Trophoblast cell (in vitro differentiated cells and primary cell): ENCODE results near the gene PTPN3.
A peak's percentile ranks its signal among the peaks of the same experiment; 100 is the strongest.

Source experiments
- DNase-seq, 2 donors: peaks; one replicate each; pipeline ENCODE4 v3.0.0-alpha.2; 2016
- H2AFZ ChIP-seq: 2 replicates; pipeline ENCODE4 v1.6.1; 2013; ENCODE audit warnings: low read length, moderate library complexity, mild to moderate bottlenecking; ENCODE audit not compliant: insufficient read depth, poor library complexity
- H2AK5ac ChIP-seq: 2 replicates; pipeline ENCODE4 v1.6.1; 2013; ENCODE audit warnings: mild to moderate bottlenecking, low read length
- H2BK120ac ChIP-seq: 2 replicates; pipeline ENCODE4 v1.6.1; 2013; ENCODE audit warnings: low read length, mild to moderate bottlenecking, moderate library complexity; ENCODE audit not compliant: insufficient read depth, poor library complexity
- H2BK12ac ChIP-seq: 2 replicates; pipeline ENCODE4 v1.6.1; 2013; ENCODE audit warnings: mild to moderate bottlenecking, low read length, moderate library complexity
- H2BK5ac ChIP-seq: 2 replicates; pipeline ENCODE4 v1.6.1; 2013; ENCODE audit warnings: low read length, low read depth, moderate library complexity, mild to moderate bottlenecking; ENCODE audit not compliant: poor library complexity
- H3K14ac ChIP-seq: 2 replicates; pipeline ENCODE4 v1.6.1; 2013; ENCODE audit warnings: mild to moderate bottlenecking, low read length
- H3K18ac ChIP-seq: 2 replicates; pipeline ENCODE4 v1.6.1; 2013; ENCODE audit warnings: mild to moderate bottlenecking, low read length
- H3K23ac ChIP-seq: 2 replicates; pipeline ENCODE4 v1.6.1; 2013; ENCODE audit warnings: low read length
- H3K27ac ChIP-seq: 2 replicates; pipeline ENCODE4 v1.5.1; 2013; ENCODE audit warnings: low read depth, mild to moderate bottlenecking, inconsistent platforms, low read length, moderate library complexity
- H3K27me3 ChIP-seq: 2 replicates; pipeline ENCODE4 v1.6.1; 2013; ENCODE audit warnings: inconsistent platforms, mild to moderate bottlenecking, low read length, moderate library complexity; ENCODE audit not compliant: insufficient read depth
- H3K36me3 ChIP-seq, 2 experiments: 1 replicate in 1 of 2; 2 replicates in 1 of 2; pipeline ENCODE4 v1.6.1; 2013; ENCODE audit warnings: low read length in 2 of 2, mild to moderate bottlenecking in 2 of 2, moderate library complexity in 1 of 2; ENCODE audit not compliant: insufficient read depth in 2 of 2, control insufficient read depth in 1 of 2
- H3K4ac ChIP-seq: 2 replicates; pipeline ENCODE4 v1.6.1; 2013; ENCODE audit warnings: low read depth, mild to moderate bottlenecking, low read length, moderate library complexity
- H3K4me1 ChIP-seq, 2 experiments: 1 replicate in 1 of 2; 2 replicates in 1 of 2; pipeline ENCODE4 v1.6.1; 2013; ENCODE audit warnings: low read length in 2 of 2, mild to moderate bottlenecking in 2 of 2, moderate library complexity in 1 of 2; ENCODE audit not compliant: insufficient read depth in 2 of 2, control insufficient read depth in 1 of 2
- H3K4me2 ChIP-seq: 2 replicates; pipeline ENCODE4 v1.6.1; 2013; ENCODE audit warnings: inconsistent platforms, mild to moderate bottlenecking, low read length, moderate library complexity
- H3K4me3 ChIP-seq: 2 replicates; pipeline ENCODE4 v1.5.1; 2013; ENCODE audit warnings: mild to moderate bottlenecking, low read depth, low read length, inconsistent platforms
- H3K79me1 ChIP-seq: one replicate; pipeline ENCODE4 v1.6.1; 2013; ENCODE audit warnings: low read length
- H3K79me2 ChIP-seq: 2 replicates; pipeline ENCODE4 v1.6.1; 2013; ENCODE audit warnings: low read length, mild to moderate bottlenecking; ENCODE audit not compliant: control insufficient read depth, insufficient read depth, poor library complexity
- H3K9ac ChIP-seq: 2 replicates; pipeline ENCODE4 v1.6.1; 2013; ENCODE audit warnings: mild to moderate bottlenecking, low read length
- H3K9me3 ChIP-seq: 2 replicates; pipeline ENCODE4 v1.6.1; 2013; ENCODE audit warnings: low read depth, mild to moderate bottlenecking, control low read depth, inconsistent platforms, low read length; ENCODE audit not compliant: insufficient read depth
- H4K12ac ChIP-seq: 2 replicates; pipeline ENCODE4 v1.6.1; 2013; ENCODE audit warnings: low read depth, mild to moderate bottlenecking, low read length, moderate library complexity
- H4K8ac ChIP-seq: 2 replicates; pipeline ENCODE4 v1.6.1; 2013; ENCODE audit warnings: low read depth, mild to moderate bottlenecking, low read length, moderate library complexity
- H4K91ac ChIP-seq: one replicate; pipeline ENCODE4 v1.6.1; 2013; ENCODE audit warnings: low read depth, mild to moderate bottlenecking, low read length, moderate library complexity
- WGBS: extraction: QIAGEN DNeasy Blood & Tissue Kit; methylation state at CpG from one replicate; pipeline ENCODE4 v1.1.7; 2013; ENCODE audit warnings: missing lambda C conversion rate; ENCODE audit not compliant: insufficient read length, insufficient coverage; ENCODE audit errors: extremely low coverage; 5-methylcytosine and 5-hydroxymethylcytosine counted together

Gene PTPN3

DNA sequence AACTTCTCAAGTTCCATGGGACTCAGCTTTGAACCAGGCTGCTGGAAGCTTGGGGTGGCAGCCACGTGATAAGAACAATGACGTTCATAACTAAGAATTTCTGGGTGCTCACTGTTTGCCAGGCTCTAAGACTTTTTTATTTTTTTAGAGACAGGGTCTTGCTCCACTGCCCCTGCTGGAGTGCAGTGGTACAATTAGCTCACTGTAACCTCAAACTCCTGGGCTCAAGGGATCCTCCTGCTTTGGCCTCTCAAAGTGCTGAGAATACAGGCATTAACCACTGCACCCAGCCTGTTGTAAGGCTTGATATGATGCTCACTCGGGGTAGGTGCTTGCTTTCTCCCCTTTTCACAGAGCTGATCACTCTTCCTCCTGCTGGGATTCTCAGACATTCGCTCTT lies 38.7 kb downstream of the PTPN3 start:
- DNase-seq = no peak

DNA sequence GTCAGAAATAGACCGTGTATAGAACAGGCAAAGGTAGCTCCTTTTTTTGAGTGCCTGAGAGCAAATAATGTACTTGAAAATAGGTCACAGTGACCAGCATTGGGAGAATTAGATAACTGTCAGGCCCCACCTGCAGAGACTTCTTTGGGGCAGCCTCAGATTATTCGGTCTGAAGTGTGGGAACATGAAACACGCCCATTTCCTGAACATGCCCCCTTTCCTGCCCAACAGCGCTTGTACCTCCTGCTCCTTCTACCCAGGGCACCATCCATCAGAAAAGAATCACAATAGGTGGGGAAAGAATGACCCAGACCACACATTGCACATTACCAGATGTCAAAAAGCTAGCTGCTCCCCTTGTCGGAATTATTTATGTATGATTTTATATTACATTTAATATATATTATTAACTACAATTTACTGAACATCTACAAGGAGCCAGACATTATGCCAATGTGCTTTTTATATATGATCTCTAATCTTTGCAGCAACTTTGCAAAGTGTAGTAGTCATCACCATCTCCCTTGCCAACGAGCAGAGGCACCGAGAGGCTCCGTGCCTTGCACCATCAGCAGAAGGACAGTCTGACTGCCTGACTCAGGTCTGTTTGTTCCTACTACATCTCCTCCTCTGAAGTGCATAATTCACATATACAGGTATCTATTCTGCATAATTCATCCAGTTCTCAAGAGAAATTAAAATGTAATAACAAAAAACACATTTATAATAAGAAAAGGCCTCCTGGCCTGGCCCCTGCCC lies 39.5 kb downstream of the PTPN3 start:
- Histone ChIP-seq H3K4me3 (no peak overlapping the region), H4K8ac (no peak overlapping the region), H3K9me3 (peaks cover 2% of the 10 kb centered on the region), H4K12ac (no peak overlapping the region), H2BK120ac (no peak overlapping the region), H3K27me3 (no peaks in the 10 kb centered on the region), H3K4ac (no peak overlapping the region), H3K23ac (no peak overlapping the region), H2AK5ac (no peak overlapping the region), H3K18ac (no peak overlapping the region), H3K27ac (no peak overlapping the region), H3K36me3 (no peaks in the 10 kb centered on the region), H2BK12ac (no peak overlapping the region), H2BK5ac (no peak overlapping the region), H3K9ac (no peak overlapping the region), H4K91ac (no peak overlapping the region), H3K79me1 (peaks cover 2% of the 10 kb centered on the region), H2AFZ (no peak overlapping the region), H3K4me1 (peaks cover 8% of the 10 kb centered on the region in 2 experiments), H3K14ac (no peak overlapping the region), H3K79me2 (no peaks in the 10 kb centered on the region), H3K4me2 (no peak overlapping the region)
- no CpG with 5 or more reads among the region's 8 CpGs for WGBS
- DNase-seq = no peak

More for the DNA sequence above, 38.7 kb downstream of the PTPN3 start:
- no peaks in the 10 kb centered on the region for H3K36me3 ChIP-seq
- H3K23ac ChIP-seq = no peak overlapping the region
- no peak overlapping the region for H2AK5ac ChIP-seq
- no peak overlapping the region for H4K12ac ChIP-seq
- H3K4ac ChIP-seq = no peak overlapping the region
- no peaks in the 10 kb centered on the region for H3K79me2 ChIP-seq
- no peak overlapping the region for H3K14ac ChIP-seq
- no peak overlapping the region for H2BK5ac ChIP-seq
- H3K79me1 ChIP-seq = no peaks in the 10 kb centered on the region
- H3K4me3 ChIP-seq = no peak overlapping the region
- H3K18ac ChIP-seq = no peak overlapping the region
- no peak overlapping the region for H3K27ac ChIP-seq
- H2BK12ac ChIP-seq = no peak overlapping the region
- H3K4me2 ChIP-seq = no peak overlapping the region
- no CpG with 5 or more reads among the region's 4 CpGs for WGBS
- H3K9ac ChIP-seq = no peak overlapping the region
- H3K4me1 ChIP-seq = peaks cover 7% of the 10 kb centered on the region in 2 experiments
- no peak overlapping the region for H2BK120ac ChIP-seq
- H3K27me3 ChIP-seq = no peaks in the 10 kb centered on the region
- H3K9me3 ChIP-seq = peaks cover 2% of the 10 kb centered on the region
- H4K8ac ChIP-seq = no peak overlapping the region
- peak overlapping the region; percentile 15 for H4K91ac ChIP-seq
- no peak overlapping the region for H2AFZ ChIP-seq

DNA sequence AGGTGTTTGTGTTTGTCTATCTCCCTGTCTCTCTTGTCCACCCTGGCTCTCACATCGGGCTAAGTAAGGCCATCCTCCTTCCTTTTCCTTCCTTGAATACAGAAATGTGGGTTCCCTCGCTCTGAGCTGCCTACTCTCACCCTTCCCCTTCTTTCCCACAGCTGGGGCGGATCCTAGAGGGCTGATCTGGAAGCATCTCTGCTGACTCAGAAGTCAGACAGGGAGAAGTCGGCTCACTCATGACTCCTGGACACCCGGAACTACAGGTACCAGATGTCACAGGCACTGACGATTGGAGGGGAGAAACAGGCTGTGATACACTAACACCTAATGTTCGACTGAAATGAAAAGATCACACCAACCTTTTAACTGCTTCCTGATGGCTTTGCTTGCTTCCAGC lies 41.3 kb downstream of the PTPN3 start:
- no CpG with 5 or more reads among the region's 7 CpGs for WGBS
- Histone ChIP-seq H3K9ac (no peak overlapping the region), H2BK120ac (no peak overlapping the region), H3K79me1 (peaks cover 2% of the 10 kb centered on the region), H4K91ac (no peak overlapping the region), H2AFZ (no peak overlapping the region), H3K79me2 (no peaks in the 10 kb centered on the region), H3K27ac (no peak overlapping the region), H4K8ac (no peak overlapping the region), H3K4ac (no peak overlapping the region), H3K4me1 (peaks cover 8% of the 10 kb centered on the region in 2 experiments), H4K12ac (no peak overlapping the region), H2BK5ac (no peak overlapping the region), H3K27me3 (no peaks in the 10 kb centered on the region), H3K36me3 (no peaks in the 10 kb centered on the region), H3K23ac (no peak overlapping the region), H3K4me2 (no peak overlapping the region), H2AK5ac (no peak overlapping the region), H3K18ac (no peak overlapping the region), H3K9me3 (no peaks in the 10 kb centered on the region), H3K4me3 (no peak overlapping the region), H2BK12ac (no peak overlapping the region), H3K14ac (no peak overlapping the region)
- peak; percentile 81 to 84 for DNase-seq

DNA sequence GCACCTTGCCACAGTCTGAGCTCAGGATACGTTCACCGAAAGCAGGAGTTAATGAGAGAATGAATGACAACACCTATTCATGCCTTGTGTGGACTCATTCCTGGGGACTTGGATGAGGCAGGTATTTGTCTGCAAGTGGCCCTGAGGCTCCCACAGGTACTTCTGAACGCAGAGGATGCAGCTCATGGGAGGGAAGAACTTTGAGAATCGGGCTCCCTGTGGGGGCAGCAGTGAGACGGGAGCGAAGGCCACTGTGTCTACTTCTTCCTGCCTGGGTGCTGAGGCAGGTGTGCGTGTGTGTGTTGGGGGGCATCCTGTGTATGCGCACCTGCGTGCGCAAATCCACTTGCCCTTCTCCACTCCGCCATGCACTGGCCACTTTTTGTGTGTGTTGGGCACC lies 42.2 kb downstream of the PTPN3 start:
- H2AFZ ChIP-seq = no peak overlapping the region
- H2BK12ac ChIP-seq = no peak overlapping the region
- H3K18ac ChIP-seq = no peak overlapping the region
- no CpG with 5 or more reads among the region's 11 CpGs for WGBS
- no peaks in the 10 kb centered on the region for H3K9me3 ChIP-seq
- H3K23ac ChIP-seq = no peak overlapping the region
- H2BK120ac ChIP-seq = no peak overlapping the region
- H3K27ac ChIP-seq = no peak overlapping the region
- no peak overlapping the region for H2BK5ac ChIP-seq
- no peaks in the 10 kb centered on the region for H3K36me3 ChIP-seq
- H3K79me2 ChIP-seq = no peaks in the 10 kb centered on the region
- DNase-seq = peak; percentile 84 to 86
- H3K4me2 ChIP-seq = no peak overlapping the region
- no peak overlapping the region for H3K9ac ChIP-seq
- H3K4ac ChIP-seq = no peak overlapping the region
- no peak overlapping the region for H3K14ac ChIP-seq
- H3K27me3 ChIP-seq = no peaks in the 10 kb centered on the region
- no peak overlapping the region for H3K4me3 ChIP-seq
- H3K79me1 ChIP-seq = peaks cover 2% of the 10 kb centered on the region
- no peak overlapping the region for H2AK5ac ChIP-seq
- H4K12ac ChIP-seq = no peak overlapping the region
- peaks cover 8 to 11% of the 10 kb centered on the region in 2 experiments for H3K4me1 ChIP-seq
- H4K8ac ChIP-seq = no peak overlapping the region
- H4K91ac ChIP-seq = no peak overlapping the region
